NCI-H2029 (cell line): Measurements from ENCODE around the gene LPIN1.
"Not testable (repeated sequence)": the region's sequence is repeated elsewhere in the genome, so short reads cannot be mapped to it uniquely, and the experiment has no call there.

Experiments used
- DNase-seq: peaks from one replicate; lab custom pipeline; 2025; lab: John Stamatoyannopoulos, UW

Gene LPIN1

GRCh38 chr2:11716689-11717321, 29.6 kb upstream of the LPIN1 start:
- DNase-seq: no peak

- DNase-seq: no peak
These were observed 28.8 kb upstream of the LPIN1 start for GRCh38 chr2:11717623-11718022.

GRCh38 chr2:11718606-11719005, 27.8 kb upstream of the LPIN1 start:
- no peak for DNase-seq

GRCh38 chr2:11719230-11719977, 27.0 kb upstream of the LPIN1 start:
- DNase-seq: no peak

GRCh38 chr2:11720752-11721151, 25.7 kb upstream of the LPIN1 start:
- DNase-seq: no peak

- DNase-seq: no peak
These were observed 24.0 kb upstream of the LPIN1 start for GRCh38 chr2:11722292-11723060.

GRCh38 chr2:11723061-11723371, 23.4 kb upstream of the LPIN1 start:
- no peak for DNase-seq

- no peak for DNase-seq
These were observed 22.3 kb upstream of the LPIN1 start for GRCh38 chr2:11724151-11724550.

GRCh38 chr2:11726384-11726783, 20.0 kb upstream of the LPIN1 start:
- peak; percentile 55 for DNase-seq

- DNase-seq: peak; percentile 23
These were observed 16.8 kb upstream of the LPIN1 start for GRCh38 chr2:11729362-11730212.

- DNase-seq: not testable (repeated sequence)
These were observed 15.0 kb upstream of the LPIN1 start for GRCh38 chr2:11731214-11731984.

- DNase-seq: no peak
These were observed 13.8 kb upstream of the LPIN1 start for GRCh38 chr2:11732587-11732986.

- DNase-seq: not testable (repeated sequence)
These were observed 8.6 kb upstream of the LPIN1 start for GRCh38 chr2:11737852-11738251.

GRCh38 chr2:11738589-11739436, 7.6 kb upstream of the LPIN1 start:
- no peak for DNase-seq

- no peak for DNase-seq
These were observed 5.7 kb upstream of the LPIN1 start for GRCh38 chr2:11740723-11741122.

GRCh38 chr2:11742317-11742701, 4.1 kb upstream of the LPIN1 start:
- no peak for DNase-seq

GRCh38 chr2:11742702-11743357, 3.6 kb upstream of the LPIN1 start:
- DNase-seq: no peak

GRCh38 chr2:11743366-11743765, 3.1 kb upstream of the LPIN1 start:
- no peak for DNase-seq

- peak; percentile 94 for DNase-seq
These were observed 2.4 kb upstream of the LPIN1 start for GRCh38 chr2:11743846-11744553.
